Keratinocyte (primary cell): ENCODE results near the gene KRTAP5-7.

Experiments
- EZH2 ChIP-seq: IDR thresholded peaks from one replicate; pipeline ENCODE4 v1.6.1; 2012; ENCODE audit warnings: inconsistent platforms, mild to moderate bottlenecking, low read length, moderate library complexity
- TF ChIP-seq, protein P1 (sequence below), 3 experiments: IDR thresholded peaks in 1 of 3; conservative IDR thresholded peaks in 1 of 3; optimal IDR thresholded peaks in 1 of 3; 2 replicates in 2 of 3; 3 replicates in 1 of 3; pipeline versions ENCODE3 to v1.5.1; 2011; ENCODE audit warnings: low read length in 3 of 3, mild to moderate bottlenecking in 3 of 3, moderate library complexity in 2 of 3, control low read depth in 1 of 3, inconsistent platforms in 1 of 3; ENCODE audit not compliant: insufficient read depth in 2 of 3; ENCODE audit errors: extremely low read depth in 1 of 3

GRCh38 chr11:71548716-71549151, 21.7 kb downstream of the KRTAP5-7 start:
- TF ChIP-seq, protein P1, sequence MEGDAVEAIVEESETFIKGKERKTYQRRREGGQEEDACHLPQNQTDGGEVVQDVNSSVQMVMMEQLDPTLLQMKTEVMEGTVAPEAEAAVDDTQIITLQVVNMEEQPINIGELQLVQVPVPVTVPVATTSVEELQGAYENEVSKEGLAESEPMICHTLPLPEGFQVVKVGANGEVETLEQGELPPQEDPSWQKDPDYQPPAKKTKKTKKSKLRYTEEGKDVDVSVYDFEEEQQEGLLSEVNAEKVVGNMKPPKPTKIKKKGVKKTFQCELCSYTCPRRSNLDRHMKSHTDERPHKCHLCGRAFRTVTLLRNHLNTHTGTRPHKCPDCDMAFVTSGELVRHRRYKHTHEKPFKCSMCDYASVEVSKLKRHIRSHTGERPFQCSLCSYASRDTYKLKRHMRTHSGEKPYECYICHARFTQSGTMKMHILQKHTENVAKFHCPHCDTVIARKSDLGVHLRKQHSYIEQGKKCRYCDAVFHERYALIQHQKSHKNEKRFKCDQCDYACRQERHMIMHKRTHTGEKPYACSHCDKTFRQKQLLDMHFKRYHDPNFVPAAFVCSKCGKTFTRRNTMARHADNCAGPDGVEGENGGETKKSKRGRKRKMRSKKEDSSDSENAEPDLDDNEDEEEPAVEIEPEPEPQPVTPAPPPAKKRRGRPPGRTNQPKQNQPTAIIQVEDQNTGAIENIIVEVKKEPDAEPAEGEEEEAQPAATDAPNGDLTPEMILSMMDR (optimal IDR thresholded peaks at IDR 0.05 in 1 of 3, IDR thresholded peaks at IDR 0.05 in 1 of 3, conservative IDR thresholded peaks at IDR 0.05 in 1 of 3; ENCODE audit: extremely low read depth in 1 of 3, insufficient read depth in 2 of 3, low read length in 3 of 3), result no peak
- TF ChIP-seq EZH2, result no peak
